Stimulated activated CD4-positive, alpha-beta T cell treated with anti-CD3 and anti-CD28 coated beads, Interleukin-2, amount 100 ng/mL, for 4 hours (primary cell): ENCODE data around the gene OTX1.
"Not testable (repeated sequence)": the region's sequence is repeated elsewhere in the genome, so short reads cannot be mapped to it uniquely, and the experiment has no call there.

Experiments used
- DNase-seq: peaks from one replicate; pipeline ENCODE4 v3.0.0-alpha.2; 2020; ENCODE audit warnings: low read depth

The OTX1 gene

GRCh38 chr2:63058921-63059792, 8.5 kb downstream of the OTX1 start:
- DNase-seq = no peak

- DNase-seq = no peak
Measured at GRCh38 chr2:63059793-63060471, 9.3 kb downstream of the OTX1 start.

- no peak for DNase-seq
Measured at GRCh38 chr2:63060472-63060991, 9.9 kb downstream of the OTX1 start.

GRCh38 chr2:63064197-63064596, 13.6 kb downstream of the OTX1 start:
- DNase-seq = no peak

GRCh38 chr2:63064661-63065060, 14.0 kb downstream of the OTX1 start:
- DNase-seq = no peak

GRCh38 chr2:63066265-63066664, 15.6 kb downstream of the OTX1 start:
- DNase-seq = no peak

GRCh38 chr2:63066838-63067237, 16.2 kb downstream of the OTX1 start:
- DNase-seq = no peak

GRCh38 chr2:63071664-63072063, 21.0 kb downstream of the OTX1 start:
- DNase-seq = no peak

GRCh38 chr2:63073994-63074393, 23.4 kb downstream of the OTX1 start:
- no peak for DNase-seq

GRCh38 chr2:63074399-63074798, 23.8 kb downstream of the OTX1 start:
- not testable (repeated sequence) for DNase-seq

GRCh38 chr2:63078852-63079606, 28.4 kb downstream of the OTX1 start:
- DNase-seq = no peak

- DNase-seq = no peak
Measured at GRCh38 chr2:63081404-63081803, 30.8 kb downstream of the OTX1 start.

GRCh38 chr2:63086687-63087086, 36.1 kb downstream of the OTX1 start:
- DNase-seq = no peak

GRCh38 chr2:63092401-63092800, 41.8 kb downstream of the OTX1 start:
- no peak for DNase-seq

- no peak for DNase-seq
Measured at GRCh38 chr2:63092857-63093256, 42.2 kb downstream of the OTX1 start.

- no peak for DNase-seq
Measured at GRCh38 chr2:63093502-63093901, 42.9 kb downstream of the OTX1 start.

- no peak for DNase-seq
Measured at GRCh38 chr2:63096491-63096890, 45.9 kb downstream of the OTX1 start.

GRCh38 chr2:63099032-63099431, 48.4 kb downstream of the OTX1 start:
- no peak for DNase-seq

- no peak for DNase-seq
Measured at GRCh38 chr2:63101954-63102353, 51.3 kb downstream of the OTX1 start.

- no peak for DNase-seq
Measured at GRCh38 chr2:63104482-63104881, 53.9 kb downstream of the OTX1 start.
